NT2/D1 (cell line): ENCODE results near the gene TFPT.

ENCODE experiments used
- YY1 ChIP-seq: IDR thresholded peaks from 2 replicates; pipeline ENCODE4 v1.6.1; 2011; ENCODE audit not compliant: insufficient read length, insufficient read depth
- ZNF274 ChIP-seq: IDR thresholded peaks from 2 replicates; pipeline ENCODE4 v1.6.1; 2011; ENCODE audit warnings: mild to moderate bottlenecking, low read depth, low read length

DNA sequence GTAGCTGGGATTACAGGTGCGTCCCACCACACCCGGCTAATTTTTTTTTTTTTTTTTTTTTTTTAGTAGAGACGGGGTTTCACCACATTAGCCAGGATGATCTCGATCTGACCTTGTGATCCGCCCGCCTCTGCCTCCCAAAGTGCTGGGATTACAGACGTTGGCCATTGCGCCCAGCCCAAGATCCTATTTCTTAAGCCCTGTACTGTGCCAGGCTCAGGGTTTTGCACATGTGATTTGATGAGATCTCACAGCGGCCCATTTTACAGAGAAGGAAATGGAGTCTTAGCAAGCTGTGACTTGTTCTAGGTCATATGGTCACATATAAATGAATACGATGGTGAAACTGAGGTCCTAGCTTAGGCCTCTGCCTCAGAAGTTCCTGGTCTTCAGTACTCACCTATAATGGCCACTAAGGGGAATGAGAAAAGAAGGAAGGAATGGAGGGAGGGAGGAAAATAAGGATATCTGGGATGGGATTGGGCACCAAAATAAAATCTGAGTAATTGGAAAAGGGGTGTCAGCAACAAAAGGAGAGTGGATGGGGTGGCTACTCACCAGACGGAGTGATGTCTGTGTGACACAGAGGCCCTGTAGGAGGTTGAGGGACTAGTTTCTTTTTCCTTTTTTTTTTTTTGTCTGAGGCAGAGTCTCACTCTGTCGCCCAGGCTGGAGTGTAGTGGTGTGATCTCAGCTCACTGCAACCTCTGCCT is 16.1 kb downstream of the TFPT start:
- no peak for TF ChIP-seq ZNF274
- no peak for TF ChIP-seq YY1
